Stomach (tissue), 4 donors: ENCODE results near the gene TTC27.

ENCODE experiments used
- CTCF ChIP-seq, 7 experiments: fragments of 450-650 bp in 4 of 7; fragments of 200-600 bp in 3 of 7; sonication (generic) in 3 of 7; IDR thresholded peaks; one replicate each; pipeline ENCODE4 v1.5.1; 2016 to 2019; ENCODE audit warnings: antibody characterized with exemption in 7 of 7, control low read depth in 2 of 7, mild to moderate bottlenecking in 1 of 7
- POLR2A ChIP-seq, 4 donors: fragments of 450-650 bp; IDR thresholded peaks; one replicate each; pipeline ENCODE4 v1.6.1; 2016; ENCODE audit warnings: antibody characterized with exemption in 4 of 4, control low read depth in 2 of 4, mild to moderate bottlenecking in 1 of 4, moderate library complexity in 1 of 4

GRCh38 chr2:32614084-32614483 lies 13.8 kb upstream of the TTC27 start:
- TF ChIP-seq CTCF (IDR thresholded peaks at IDR 0.05) (no peak), POLR2A (IDR thresholded peaks at IDR 0.05) (no peak)
